ENCODE measurements around the gene CDC42EP3.

CDC42EP3 gene

GRCh38 chr2:37683921-37684780 is 12.7 kb upstream of the CDC42EP3 start:
- no peak for DNase-seq (ENCODE audit: low read depth)

DNA sequence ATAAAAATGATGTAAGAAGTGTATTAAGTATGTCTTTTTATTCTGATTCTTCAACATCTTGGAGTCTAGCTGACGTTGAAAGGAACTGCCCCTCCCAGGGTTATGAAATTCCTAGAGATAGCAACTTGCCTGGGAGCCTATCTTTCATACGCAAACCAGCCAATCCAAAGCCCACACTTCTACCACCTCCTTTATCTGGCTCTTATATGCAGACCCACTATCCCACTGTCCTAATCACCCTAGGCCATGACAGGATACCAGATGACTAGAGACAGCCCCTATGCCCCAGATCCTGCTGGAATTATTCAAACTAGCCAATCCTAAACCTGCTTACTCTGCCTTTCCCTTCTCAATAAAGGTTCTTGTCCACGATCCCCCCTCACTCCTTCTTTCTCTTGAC is 11.8 kb upstream of the CDC42EP3 start:
- no peak for DNase-seq (ENCODE audit: low read depth)

- DNase-seq (ENCODE audit: low read depth): no peak
Measured at GRCh38 chr2:37682473-37682872, 11.0 kb upstream of the CDC42EP3 start.

DNA sequence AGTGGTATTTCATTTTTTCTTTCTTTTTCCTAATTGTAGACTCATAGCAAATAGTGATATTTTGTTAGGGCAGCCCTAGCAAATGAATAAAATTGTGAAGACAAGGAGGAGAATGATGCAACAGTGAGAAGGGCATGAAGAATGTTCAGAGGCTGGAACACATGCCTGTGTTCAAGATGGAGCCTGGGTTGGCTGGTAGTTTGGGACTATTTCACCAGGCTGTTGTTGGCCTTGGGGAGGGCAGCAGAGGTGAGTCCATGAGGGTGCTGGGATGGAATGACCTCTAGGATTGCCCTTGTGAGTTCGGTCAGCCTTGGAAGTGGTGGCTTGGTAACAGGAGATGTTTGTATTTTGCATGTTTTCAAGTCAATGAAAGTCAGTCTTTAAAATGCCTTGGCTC is 10.1 kb upstream of the CDC42EP3 start:
- DNase-seq (ENCODE audit: low read depth): no peak

DNA sequence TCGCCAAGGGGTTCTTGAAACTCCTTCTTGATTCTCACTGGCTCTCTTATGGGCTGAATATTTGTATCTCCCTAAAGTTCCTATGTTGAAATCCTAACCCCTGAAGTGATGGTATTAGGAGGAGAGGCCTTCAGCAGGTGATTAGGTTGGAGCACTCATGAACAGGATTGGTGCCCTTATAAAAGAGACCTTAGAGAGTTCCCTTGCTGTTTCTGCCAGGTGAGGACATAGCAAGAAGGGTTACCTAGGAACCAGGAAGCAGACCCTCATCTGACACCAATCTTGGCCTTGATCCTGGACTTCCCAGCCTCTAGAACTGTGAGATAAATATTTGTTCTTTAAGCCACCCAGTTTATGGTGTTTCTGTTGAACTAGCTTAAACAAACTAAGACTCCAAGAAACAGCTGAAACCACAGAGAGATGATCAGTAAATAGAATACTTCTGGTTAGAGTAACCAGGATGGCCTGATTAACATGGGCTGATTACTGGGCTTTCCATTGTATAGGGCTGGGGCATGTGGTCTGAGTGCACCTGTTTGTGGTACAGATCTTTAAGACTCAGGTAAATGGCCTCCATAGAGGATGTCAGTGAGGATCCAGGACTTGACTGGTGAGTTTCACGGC is 7.7 kb upstream of the CDC42EP3 start:
- DNase-seq (ENCODE audit: low read depth): no peak

DNA sequence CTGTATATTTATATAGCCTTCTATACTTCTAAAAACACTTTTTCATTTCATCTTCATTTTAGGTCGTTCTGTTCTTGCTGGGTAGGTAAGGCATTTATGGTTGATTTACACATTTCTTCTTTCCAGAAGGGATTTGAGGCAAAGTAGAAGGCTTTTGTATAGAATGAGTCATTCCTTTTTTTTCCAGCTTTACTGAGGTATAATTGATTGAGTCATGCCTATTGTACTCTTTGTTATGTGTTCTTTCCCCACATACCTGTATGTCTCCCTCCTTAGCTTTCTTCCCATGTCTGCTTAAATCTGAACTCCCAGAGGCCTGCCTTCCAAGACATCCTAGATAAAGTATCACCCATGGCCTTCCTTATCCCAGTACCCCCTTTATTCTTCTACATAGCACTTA is 4.8 kb upstream of the CDC42EP3 start:
- no peak for DNase-seq (ENCODE audit: low read depth)

- DNase-seq (ENCODE audit: low read depth): no peak
Measured at GRCh38 chr2:37674946-37675345, 3.5 kb upstream of the CDC42EP3 start.

DNA sequence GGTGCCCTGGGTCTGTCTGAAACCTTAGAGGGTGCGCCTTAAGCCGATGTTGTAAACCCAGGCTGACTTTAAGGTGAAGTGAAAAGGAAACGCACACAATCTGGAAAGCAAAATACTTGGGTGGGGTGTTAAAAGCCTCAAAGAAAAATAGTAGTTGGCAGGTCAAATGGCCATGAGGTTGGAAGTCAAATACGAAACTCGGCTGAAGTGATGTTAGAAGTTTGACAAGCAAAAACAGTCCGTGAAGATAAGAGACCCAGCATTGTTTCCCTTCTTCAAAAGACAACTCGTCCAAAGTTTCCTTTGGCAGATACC is 1.4 kb upstream of the CDC42EP3 start:
- DNase-seq (ENCODE audit: low read depth): no peak

- no peak for DNase-seq (ENCODE audit: low read depth)
Measured at GRCh38 chr2:37672104-37672869, 845 bp upstream of the CDC42EP3 start.

DNA sequence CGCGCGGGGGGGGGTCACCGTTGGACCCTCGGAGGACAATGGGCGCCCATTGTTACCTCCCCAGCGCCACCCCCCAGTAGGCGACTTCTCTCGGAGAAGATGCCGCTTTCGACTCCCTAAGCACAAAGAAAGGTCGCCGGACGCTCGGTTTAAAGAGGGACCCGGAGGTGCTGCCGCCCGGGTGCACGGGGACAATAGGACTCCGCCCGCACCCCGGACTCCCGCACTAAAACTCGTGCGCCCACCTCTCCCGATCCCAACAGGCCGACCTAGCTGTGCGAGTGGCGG is 318 bp upstream of the CDC42EP3 start:
- no peak for DNase-seq (ENCODE audit: low read depth)

DNA sequence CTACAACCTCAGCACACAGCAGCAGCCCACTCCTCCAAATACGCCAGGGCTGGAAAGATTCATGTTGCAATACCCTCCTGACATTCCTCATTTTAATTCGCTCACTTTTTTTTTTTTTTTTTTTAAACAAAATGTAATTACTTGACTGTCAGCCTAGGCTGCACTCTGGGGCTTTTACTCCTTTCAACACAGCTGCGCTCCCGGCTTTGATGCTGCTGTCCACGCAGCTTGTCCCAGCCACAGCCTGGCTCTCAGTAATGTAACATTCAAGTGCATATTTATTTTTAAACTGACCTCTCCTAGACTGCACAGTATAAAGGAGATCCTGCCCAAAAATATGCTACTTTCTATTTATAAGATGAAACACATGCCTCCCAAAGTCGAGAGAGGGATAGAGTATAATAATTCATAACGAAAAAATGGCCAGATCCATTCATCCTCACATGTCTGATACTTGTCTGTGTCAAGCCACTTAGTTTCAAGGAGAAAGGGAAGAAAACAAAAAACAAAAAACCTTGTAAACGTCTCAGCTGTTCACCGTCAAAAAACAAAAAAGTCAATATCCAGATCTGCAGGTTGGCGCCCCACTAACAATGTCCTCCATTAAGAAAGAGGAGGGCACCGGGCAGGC is 949 bp downstream of the CDC42EP3 start:
- no peak for DNase-seq (ENCODE audit: low read depth)

- DNase-seq (ENCODE audit: low read depth): no peak
Measured at GRCh38 chr2:37669446-37669845, 2.0 kb downstream of the CDC42EP3 start.

DNA sequence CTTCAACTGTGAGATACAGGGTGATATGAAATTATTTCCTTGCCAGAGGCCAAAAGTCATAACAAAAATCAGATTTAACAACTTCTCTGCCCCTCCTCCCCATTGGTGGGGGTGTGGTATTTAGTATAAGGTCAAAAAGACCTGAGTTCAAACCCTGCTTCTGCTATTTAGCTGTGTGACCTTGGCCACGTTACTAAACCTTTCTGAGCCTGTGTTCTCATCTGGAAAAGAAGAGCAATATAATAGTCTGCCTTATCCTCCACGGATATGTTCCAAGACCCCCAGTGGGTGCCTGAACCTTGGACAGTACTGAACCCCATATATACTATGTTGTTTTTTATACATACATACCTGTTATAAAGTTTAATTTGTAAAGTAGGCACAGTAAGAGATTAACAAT is 3.7 kb downstream of the CDC42EP3 start:
- DNase-seq (ENCODE audit: low read depth): no peak

GRCh38 chr2:37666772-37667171 is 4.7 kb downstream of the CDC42EP3 start:
- DNase-seq (ENCODE audit: low read depth): no peak

DNA sequence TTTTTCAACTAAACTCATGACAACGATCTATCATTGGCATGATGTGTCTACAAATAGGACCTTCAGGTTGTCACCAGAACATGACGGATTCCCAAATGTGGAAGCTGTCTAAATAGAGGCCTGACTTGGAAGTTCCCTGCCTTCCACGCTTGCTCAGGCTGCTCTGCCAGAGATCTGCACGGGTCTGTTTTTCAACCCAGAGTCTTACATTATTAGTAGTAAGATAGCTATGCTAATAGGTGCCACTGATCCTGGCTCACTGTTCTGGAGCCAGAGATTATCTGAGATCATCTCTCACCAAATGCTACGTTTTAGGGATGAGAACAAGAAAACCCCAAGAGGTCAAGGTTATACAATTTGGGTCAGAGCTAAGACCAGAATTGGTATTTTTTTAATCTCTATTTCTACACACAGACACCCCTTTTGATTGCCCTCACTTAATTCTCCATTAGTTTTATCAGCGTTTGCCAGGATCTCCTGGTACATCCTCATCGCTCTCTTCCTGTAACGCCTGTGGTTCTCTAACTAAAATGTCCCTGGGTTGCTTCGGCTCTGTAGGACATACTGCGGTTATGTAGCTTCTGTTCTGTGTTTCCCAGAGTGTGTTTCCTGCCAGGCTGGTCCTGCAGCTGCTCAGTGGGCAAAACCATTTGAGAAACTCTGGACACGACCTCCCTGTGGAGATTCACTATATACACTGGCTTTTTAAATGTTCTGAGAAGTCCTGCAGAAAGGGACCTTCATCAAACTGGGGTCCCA is 5.7 kb downstream of the CDC42EP3 start:
- DNase-seq (ENCODE audit: low read depth): no peak

GRCh38 chr2:37665043-37665442 is 6.4 kb downstream of the CDC42EP3 start:
- DNase-seq (ENCODE audit: low read depth): no peak

- no peak for DNase-seq (ENCODE audit: low read depth)
Measured at GRCh38 chr2:37664231-37664643, 7.2 kb downstream of the CDC42EP3 start.

GRCh38 chr2:37663390-37663789 is 8.1 kb downstream of the CDC42EP3 start:
- no peak for DNase-seq (ENCODE audit: low read depth)

- DNase-seq (ENCODE audit: low read depth): no peak
Measured at GRCh38 chr2:37659723-37660122, 11.7 kb downstream of the CDC42EP3 start.

- DNase-seq (ENCODE audit: low read depth): no peak
Measured at GRCh38 chr2:37658682-37659081, 12.8 kb downstream of the CDC42EP3 start.

GRCh38 chr2:37657471-37657870 is 14.0 kb downstream of the CDC42EP3 start:
- no peak for DNase-seq (ENCODE audit: low read depth)

All from GM04503 (cell line).